Psoas muscle (tissue), 8 donors: ENCODE measurements around the gene RAD9A. TPM values are rescaled to one million over a fixed set of nuclear protein-coding genes. Genes with fewer than 3 reads are reported as not detected.

Source experiments
- ATAC-seq, 4 donors: fragments of 200-7000 bp; cut with Tn5 transposase; one replicate each; pipeline ENCODE4 v1.9.1; 2020; ENCODE audit warnings: moderate library complexity in 3 of 4, mild to moderate bottlenecking in 2 of 4
- DNase-seq, 2 donors: peaks; one replicate each; pipeline ENCODE4 v3.0.0-alpha.2; 2020
- H3K27ac ChIP-seq: fragments of 200-600 bp; one replicate; pipeline ENCODE4 v1.8.0; 2022
- H3K27me3 ChIP-seq, 3 donors: fragments of 200-600 bp in 1 of 3; one replicate each; pipeline versions ENCODE4 v1.6.1 to v1.8.0; 2013 to 2022; ENCODE audit warnings: low read length in 2 of 3, mild to moderate bottlenecking in 2 of 3, moderate library complexity in 1 of 3; ENCODE audit not compliant: insufficient read depth in 3 of 3
- H3K36me3 ChIP-seq, 2 donors: fragments of 200-600 bp in 1 of 2; one replicate each; pipeline versions ENCODE4 v1.6.1 to v1.8.0; 2013 to 2022; ENCODE audit warnings: low read depth in 1 of 2, mild to moderate bottlenecking in 1 of 2, moderate library complexity in 1 of 2; ENCODE audit not compliant: insufficient read depth in 1 of 2
- H3K4me1 ChIP-seq: fragments of 200-600 bp; one replicate; pipeline ENCODE4 v1.8.0; 2022
- H3K4me3 ChIP-seq: fragments of 200-600 bp; one replicate; pipeline ENCODE4 v1.8.0; 2022; ENCODE audit warnings: mild to moderate bottlenecking
- H3K9me3 ChIP-seq: fragments of 200-600 bp; one replicate; pipeline ENCODE4 v1.8.0; 2022
- WGBS, 3 donors: extraction: QIAGEN DNeasy Blood & Tissue Kit; methylation state at CpG; one replicate each; pipeline versions ENCODE4 v1.1.6 to v1.1.7; 2013; 5-methylcytosine and 5-hydroxymethylcytosine counted together
- intact Hi-C, 2 donors: fragments of 100-400 bp; cut with DNase I; formaldehyde crosslinking; loops; one replicate each; pipeline versions ENCODE4 v1.11.0 to v1.14.2; 2022
- polyA plus RNA-seq, 3 donors: library from polyadenylated mRNA; stranded (reverse); fragments of 200-250 nt; gene quantifications; one replicate each; pipeline ENCODE4 v1.2.3, GENCODE V29; 2013
- total RNA-seq, 4 donors: library from RNA; stranded (reverse); fragmentation: NEBNext Ultra II Directional in 2 of 4; extraction: Animal tissue kit (Norgen Biotek cat#: 25700) in 2 of 4; gene quantifications; one replicate each; pipeline versions ENCODE4 v1.2.1 to v1.2.4, GENCODE V29; 2021 to 2023
- TF ChIP-seq, protein P1 (sequence below): fragments of 200-600 bp; IDR thresholded peaks from one replicate; pipeline ENCODE4 v1.8.0; 2022; ENCODE audit warnings: antibody characterized with exemption
- donor health status: healthy with polysubstance abuse.
- donor health status: DM: no; HTN: no; CAD: no; lungs with moderate emphysema.
- donor health status: Bipolar disorder and iron deficiency.
- donor health status: healthy.
- donor health status: DM: yes; HTN: yes; CAD: no.
- donor health status: DM: no; HTN: no; CAD: no.
- donor health status: DM: no; HTN: no; CAD: no.
- donor health status: DM: yes; HTN: yes; CAD: no.

RAD9A gene
- total and polyA plus RNA-seq, 7 donors: 1.8 to 12.3 (median 6.7) TPM

DNA sequence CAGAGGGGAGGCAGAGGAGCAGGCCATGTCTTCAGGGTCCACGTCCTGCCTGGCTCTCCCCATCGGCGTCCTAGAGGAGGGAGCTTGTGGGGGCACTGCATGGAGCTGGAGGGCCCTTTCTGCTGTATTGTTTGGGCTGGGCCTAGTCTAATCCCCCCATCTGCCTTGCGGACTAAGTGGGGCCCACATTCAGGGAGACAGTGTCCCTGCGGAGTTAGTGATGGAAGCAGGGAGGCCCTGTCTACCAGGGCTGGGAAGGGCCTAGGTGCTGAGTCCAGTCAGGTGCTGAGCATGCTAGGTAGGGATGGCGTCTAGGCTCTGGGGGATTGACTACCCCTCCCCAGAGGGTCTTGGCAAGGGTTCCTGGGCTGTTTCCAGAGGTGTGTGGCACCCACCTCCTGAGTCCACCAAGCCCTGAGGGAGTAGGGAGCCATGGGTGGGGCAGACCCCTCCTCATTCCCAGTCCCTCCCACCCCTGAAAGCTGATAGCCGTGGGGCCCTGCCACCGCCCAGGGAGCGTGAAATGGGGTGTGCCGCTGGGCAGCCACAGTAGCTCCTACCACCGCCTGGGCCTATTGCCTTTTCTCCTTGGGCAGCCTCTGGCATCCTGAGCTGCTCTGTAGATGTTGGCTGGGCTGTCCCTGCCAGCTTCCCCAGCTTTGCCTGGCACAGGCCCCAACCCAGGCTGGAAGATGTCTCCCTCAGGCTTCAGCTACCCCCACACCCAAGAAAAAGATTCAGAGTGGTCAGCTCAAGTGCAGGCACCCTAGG is 36.6 kb upstream of the RAD9A start:
- 62 to 78% (median 68%) methylated on average over 5 to 11 of the region's 11 CpGs for WGBS, 3 donors
- intact Hi-C loops: no loop called here
- DNase-seq (peak in 1 of 2 donors; percentile 54), ATAC-seq (no peak)
- Histone ChIP-seq H3K36me3 (no peaks in the 10 kb centered on the region), H3K27me3 (no peaks in the 10 kb centered on the region), H3K4me3 (peak overlapping the region; percentile 81), H3K27ac (peak overlapping the region; percentile 99), H3K4me1 (peaks cover 56% of the 10 kb centered on the region), H3K9me3 (no peaks in the 10 kb centered on the region)
- TF ChIP-seq, protein P1, sequence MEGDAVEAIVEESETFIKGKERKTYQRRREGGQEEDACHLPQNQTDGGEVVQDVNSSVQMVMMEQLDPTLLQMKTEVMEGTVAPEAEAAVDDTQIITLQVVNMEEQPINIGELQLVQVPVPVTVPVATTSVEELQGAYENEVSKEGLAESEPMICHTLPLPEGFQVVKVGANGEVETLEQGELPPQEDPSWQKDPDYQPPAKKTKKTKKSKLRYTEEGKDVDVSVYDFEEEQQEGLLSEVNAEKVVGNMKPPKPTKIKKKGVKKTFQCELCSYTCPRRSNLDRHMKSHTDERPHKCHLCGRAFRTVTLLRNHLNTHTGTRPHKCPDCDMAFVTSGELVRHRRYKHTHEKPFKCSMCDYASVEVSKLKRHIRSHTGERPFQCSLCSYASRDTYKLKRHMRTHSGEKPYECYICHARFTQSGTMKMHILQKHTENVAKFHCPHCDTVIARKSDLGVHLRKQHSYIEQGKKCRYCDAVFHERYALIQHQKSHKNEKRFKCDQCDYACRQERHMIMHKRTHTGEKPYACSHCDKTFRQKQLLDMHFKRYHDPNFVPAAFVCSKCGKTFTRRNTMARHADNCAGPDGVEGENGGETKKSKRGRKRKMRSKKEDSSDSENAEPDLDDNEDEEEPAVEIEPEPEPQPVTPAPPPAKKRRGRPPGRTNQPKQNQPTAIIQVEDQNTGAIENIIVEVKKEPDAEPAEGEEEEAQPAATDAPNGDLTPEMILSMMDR: no peak

- Histone ChIP-seq H3K4me1 (peaks cover 50% of the 10 kb centered on the region), H3K9me3 (no peaks in the 10 kb centered on the region), H3K4me3 (no peak overlapping the region), H3K27ac (peak overlapping the region; percentile 99), H3K36me3 (no peaks in the 10 kb centered on the region), H3K27me3 (no peaks in the 10 kb centered on the region)
- DNase-seq (no peak), ATAC-seq (no peak)
- WGBS, 3 donors: 80 to 83% (median 81%) methylated on average over 4 of the region's 4 CpGs
- TF ChIP-seq, protein P1: no peak
- intact Hi-C loops: loop anchor here (2.0 kb wide), 2 partner anchors 27 to 151 kb away; no protein-coding TSS in a partner anchor
Measured at GRCh38 chr11:67355794-67356386, 35.9 kb upstream of the RAD9A start.

DNA sequence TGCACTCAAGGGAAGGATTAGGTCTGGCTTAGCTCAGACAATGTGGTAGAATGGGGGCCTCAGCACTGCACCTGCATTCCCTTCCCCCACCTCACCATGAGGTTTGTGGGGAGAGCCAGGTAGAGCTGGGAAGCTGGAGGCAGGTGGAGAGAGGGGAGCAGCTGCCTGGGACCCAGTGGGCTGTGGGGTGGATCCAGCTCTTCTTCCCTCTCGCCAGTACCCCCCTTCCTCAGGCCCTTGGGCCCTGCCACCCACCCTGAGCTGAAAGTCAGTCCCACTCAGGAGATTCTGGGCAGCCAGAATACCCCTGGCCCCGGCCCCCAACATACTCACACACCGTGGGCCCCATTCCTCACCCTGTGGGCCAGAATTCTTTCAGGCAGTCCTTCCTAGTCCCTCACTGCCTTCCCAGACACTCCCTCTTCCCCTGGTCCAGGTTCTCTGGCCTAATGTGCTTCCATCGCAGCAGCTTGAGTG is 35.4 kb upstream of the RAD9A start:
- Histone ChIP-seq H3K36me3 (no peaks in the 10 kb centered on the region), H3K4me3 (no peak overlapping the region), H3K27me3 (no peaks in the 10 kb centered on the region), H3K27ac (peak overlapping the region; percentile 99), H3K9me3 (no peaks in the 10 kb centered on the region), H3K4me1 (peaks cover 46% of the 10 kb centered on the region)
- intact Hi-C loops: loop anchor here (2.0 kb wide), 2 partner anchors 26 to 150 kb away; no protein-coding TSS in a partner anchor
- peak in 1 of 2 donors; percentile 52 for DNase-seq
- WGBS, 3 donors: 56 to 62% (median 58%) methylated on average over 4 of the region's 4 CpGs
- TF ChIP-seq, protein P1: no peak
- no peak for ATAC-seq

DNA sequence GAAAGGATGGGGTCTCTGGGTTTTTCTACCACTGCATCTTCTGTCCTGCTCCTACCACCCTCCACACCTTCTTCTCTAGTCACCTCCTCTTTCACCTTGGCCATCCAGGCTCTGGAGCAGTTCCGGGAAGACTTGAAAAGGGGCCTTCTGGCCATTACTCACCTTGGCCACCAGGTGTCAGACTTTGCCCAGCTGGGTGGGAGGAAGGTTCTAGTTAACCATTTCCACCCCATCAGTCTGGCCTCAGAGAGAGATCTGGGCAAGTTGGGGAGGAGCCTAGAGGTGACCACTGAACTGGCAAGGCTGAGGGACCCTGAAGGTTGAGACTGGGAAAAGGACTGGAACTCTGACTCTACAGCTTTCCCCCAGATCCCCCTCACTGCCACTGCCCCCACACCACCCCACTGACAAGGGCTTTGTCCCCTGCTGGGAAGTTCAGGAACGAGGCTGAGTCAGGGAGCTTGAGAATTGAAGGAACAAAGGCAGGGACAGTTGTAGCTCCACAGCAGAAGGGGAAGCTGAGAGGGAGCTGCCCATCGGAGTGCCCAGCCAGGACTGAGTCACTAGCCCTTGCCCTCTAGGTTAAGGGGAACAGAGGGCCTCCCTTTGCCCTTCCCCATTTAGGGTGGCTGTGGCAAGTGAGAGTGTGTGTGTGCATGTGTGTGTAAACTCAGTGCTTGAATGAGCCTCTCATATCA is 34.8 kb upstream of the RAD9A start:
- Histone ChIP-seq H3K36me3 (no peaks in the 10 kb centered on the region), H3K27ac (peak overlapping the region; percentile 99), H3K27me3 (no peaks in the 10 kb centered on the region), H3K4me1 (peaks cover 40% of the 10 kb centered on the region), H3K9me3 (no peaks in the 10 kb centered on the region), H3K4me3 (no peak overlapping the region)
- intact Hi-C loops: loop anchor here (1.0 to 2.0 kb wide), 3 partner anchors 25 to 150 kb away; no protein-coding TSS in a partner anchor
- 23 to 29% (median 24%) methylated on average over 3 of the region's 3 CpGs for WGBS, 3 donors
- TF ChIP-seq, protein P1: peak; percentile 89
- DNase-seq: peak in 1 of 2 donors; percentile 79
- peak; percentile 20 to 37 (median 30) for ATAC-seq
